ENCODE data around the gene KRT24. TPM values are rescaled to one million over a fixed set of nuclear protein-coding genes. Genes with fewer than 3 reads are reported as not detected.

Gene KRT24
- total RNA-seq: not detected in 2 replicates
- not detected in 2 replicates for polyA plus RNA-seq
- not detected in 2 replicates for polyA plus RNA-seq (2011; cell fraction: cytosol; rRNA removed)
- polyA plus RNA-seq (2011; cell fraction: nucleus; rRNA removed): not detected in 2 replicates
- polyA plus RNA-seq (2012): not detected in 2 replicates
- not detected in 2 replicates for polyA minus RNA-seq
- not detected for polyA minus RNA-seq (2011; cell fraction: cytosol; rRNA and poly(A)+ RNA removed)
- not detected in 2 replicates for polyA minus RNA-seq (2011; cell fraction: nucleus; rRNA and poly(A)+ RNA removed)
- not detected for Bru-seq, nascent RNA
- BruChase-seq, experiment 1, labeled RNA remaining after a 6-hour chase: not detected
- not detected for BruChase-seq, experiment 2, labeled RNA remaining after a 2-hour chase
- long read RNA-seq: 0 reads

DNA sequence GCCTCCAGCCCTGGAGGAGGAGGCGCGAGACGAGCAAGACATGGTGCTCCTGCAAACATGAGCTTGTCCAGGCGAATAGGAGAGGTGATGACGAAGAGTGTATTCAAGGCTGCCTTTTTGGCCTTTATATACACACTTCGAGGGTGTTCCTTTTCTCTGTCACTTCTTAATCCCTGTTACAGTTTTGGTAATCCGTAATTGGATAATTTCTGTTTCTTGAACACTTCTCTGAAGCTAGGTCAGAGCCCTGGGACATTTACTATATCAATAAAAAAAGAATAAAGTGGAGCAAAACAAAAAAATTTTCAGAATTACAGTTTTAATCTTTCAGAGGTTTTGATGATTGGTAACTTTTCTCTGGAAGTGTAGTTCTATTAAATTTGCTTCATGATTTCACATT is at the start of gene KRT24:
KRT24 (minus strand) TSS at position 101 of the 400 bp plus-strand sequence; CDS start at position 42, 59 bp downstream.
- Histone ChIP-seq H2AFZ (ENCODE audit: low read depth, low read length) (no peak within 1 kb of the TSS), H3K9ac (replicated peaks; ENCODE audit: extremely low read depth, insufficient read depth, low read length) (no peak within 1 kb of the TSS), H3K27me3 (ENCODE audit: control insufficient read depth in 2 of 2, insufficient read depth in 2 of 2, low read length in 2 of 2) (peaks cover 3 to 10% of the 10 kb centered on the region in 2 experiments), H3K4me1 (ENCODE audit: control insufficient read depth, extremely low read depth, insufficient read depth, low read length) (peaks cover 12% of the 10 kb centered on the region), H3K9me3 (replicated peaks; ENCODE audit: control insufficient read depth, insufficient read depth, low read length) (no peaks in the 10 kb centered on the region), H3K36me3 (ENCODE audit: control insufficient read depth in 2 of 2, extremely low read depth in 1 of 2, insufficient read depth in 2 of 2, low read length in 2 of 2) (no peaks in the 10 kb centered on the region), H3K9me1 (replicated peaks; ENCODE audit: control insufficient read depth, extremely low read depth, insufficient read depth, low read length) (no peaks in the 10 kb centered on the region), H3K27ac (ENCODE audit: insufficient read depth, low read depth, low read length) (no peak within 1 kb of the TSS), H3K4me3 (replicated peaks in 1 of 3; ENCODE audit: insufficient read depth in 1 of 3, low read depth in 1 of 3, low read length in 3 of 3) (no peak within 1 kb of the TSS), H4K20me1 (replicated peaks; ENCODE audit: control insufficient read depth, extremely low read depth, insufficient read depth, low read length) (no peaks in the 10 kb centered on the region), H3K4me2 (ENCODE audit: insufficient read depth, low read length) (no peak within 1 kb of the TSS), H3K79me2 (ENCODE audit: control insufficient read depth, insufficient read depth, low read length) (no peaks in the 10 kb centered on the region)
- DNase-seq (ENCODE audit: low read depth, low spot score) (no peak), FAIRE-seq (no peak)
- TF ChIP-seq, protein P1, sequence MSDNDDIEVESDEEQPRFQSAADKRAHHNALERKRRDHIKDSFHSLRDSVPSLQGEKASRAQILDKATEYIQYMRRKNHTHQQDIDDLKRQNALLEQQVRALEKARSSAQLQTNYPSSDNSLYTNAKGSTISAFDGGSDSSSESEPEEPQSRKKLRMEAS (IDR thresholded peaks at IDR 0.05; ENCODE audit: insufficient read depth, insufficient read length): no peak
- TF ChIP-seq POLR2AphosphoS5 (IDR thresholded peaks at IDR 0.05; ENCODE audit: insufficient read depth, low read depth, low read length) (no peak), MYC (IDR thresholded peaks at IDR 0.05; ENCODE audit: low read depth, low read length) (no peak), GATA2 (IDR thresholded peaks at IDR 0.05; ENCODE audit: insufficient read depth, insufficient read length, low read depth, low read length) (no peak), EZH2 (IDR thresholded peaks at IDR 0.05; ENCODE audit: borderline replicate concordance, low read depth, low read length, severe bottlenecking) (no peak)
- dilution Hi-C loops (cut with MboI; ENCODE audit: extremely low pct_ligation_motif_present, low sequenced_read_pairs) (no loop called here), intact Hi-C loops (cut with micrococcal nuclease) (no loop called here)
- ChIA-PET POLR2A (no interaction called here), CTCF (interaction anchor here (1.2 kb wide), 1 partner anchor 17 kb away, joined by 3 read pairs; no protein-coding TSS in a partner anchor)
- no TSS peak for BruUV-seq (replicated peaks)

- POLR2A ChIA-PET: no interaction called here
- CTCF ChIA-PET: interaction anchor here (1.4 kb wide), 1 partner anchor 15 kb away, joined by 4 read pairs; no protein-coding TSS in a partner anchor
- Histone ChIP-seq H4K20me1 (replicated peaks; ENCODE audit: control insufficient read depth, extremely low read depth, insufficient read depth, low read length) (no peaks in the 10 kb centered on the region), H3K9me3 (replicated peaks; ENCODE audit: control insufficient read depth, insufficient read depth, low read length) (no peaks in the 10 kb centered on the region), H3K36me3 (ENCODE audit: control insufficient read depth in 2 of 2, extremely low read depth in 1 of 2, insufficient read depth in 2 of 2, low read length in 2 of 2) (no peaks in the 10 kb centered on the region), H3K4me3 (replicated peaks in 1 of 3; ENCODE audit: insufficient read depth in 1 of 3, low read depth in 1 of 3, low read length in 3 of 3) (no peak overlapping the region), H3K4me1 (ENCODE audit: control insufficient read depth, extremely low read depth, insufficient read depth, low read length) (no peaks in the 10 kb centered on the region), H3K27ac (ENCODE audit: insufficient read depth, low read depth, low read length) (no peak overlapping the region), H3K4me2 (ENCODE audit: insufficient read depth, low read length) (no peak overlapping the region), H3K9ac (replicated peaks; ENCODE audit: extremely low read depth, insufficient read depth, low read length) (no peak overlapping the region), H3K27me3 (ENCODE audit: control insufficient read depth in 2 of 2, insufficient read depth in 2 of 2, low read length in 2 of 2) (peaks cover 0 to 6% of the 10 kb centered on the region in 2 experiments), H2AFZ (ENCODE audit: low read depth, low read length) (no peak overlapping the region), H3K79me2 (ENCODE audit: control insufficient read depth, insufficient read depth, low read length) (no peaks in the 10 kb centered on the region), H3K9me1 (replicated peaks; ENCODE audit: control insufficient read depth, extremely low read depth, insufficient read depth, low read length) (no peaks in the 10 kb centered on the region)
- FAIRE-seq: no peak
- TF ChIP-seq FOS (IDR thresholded peaks at IDR 0.05; ENCODE audit: borderline replicate concordance, insufficient read depth, low read length) (no peak), POLR2AphosphoS5 (IDR thresholded peaks at IDR 0.05; ENCODE audit: insufficient read depth, low read depth, low read length) (no peak), CTCF (IDR thresholded peaks at IDR 0.05; ENCODE audit: extremely low read depth in 1 of 2, insufficient read depth in 1 of 2, low read depth in 1 of 2, low read length in 2 of 2) (no peak), POLR2A (IDR thresholded peaks at IDR 0.05; ENCODE audit: low read depth, low read length) (no peak), EZH2 (IDR thresholded peaks at IDR 0.05; ENCODE audit: borderline replicate concordance, low read depth, low read length, severe bottlenecking) (no peak), JUN (IDR thresholded peaks at IDR 0.05; ENCODE audit: borderline replicate concordance, insufficient read depth, insufficient read length, low read depth) (no peak), MYC (IDR thresholded peaks at IDR 0.05; ENCODE audit: low read depth, low read length) (no peak), GATA2 (IDR thresholded peaks at IDR 0.05; ENCODE audit: insufficient read depth, insufficient read length, low read depth, low read length) (no peak)
- TF ChIP-seq, protein P1 (IDR thresholded peaks at IDR 0.05; ENCODE audit: insufficient read depth, insufficient read length): no peak
- intact Hi-C loops (cut with micrococcal nuclease) (no loop called here), dilution Hi-C loops (cut with MboI; ENCODE audit: extremely low pct_ligation_motif_present, low sequenced_read_pairs) (no loop called here)
- BruUV-seq (replicated peaks): no TSS peak
- no peak for DNase-seq (ENCODE audit: low read depth, low spot score)
Measured at GRCh38 chr17:40751065-40751464, 47.5 kb upstream of the KRT24 start.

All from endothelial cell of umbilical vein (primary cell).